GM21786 (cell line): Measurements from ENCODE around the gene CACNA1B.
"Not testable (repeated sequence)": the region's sequence is repeated elsewhere in the genome, so short reads cannot be mapped to it uniquely, and the experiment has no call there.

Experiments used
- ATAC-seq: cut with Tn5 transposase; IDR thresholded peaks from one replicate; pipeline ENCODE4 v1.9.1; 2021; ENCODE audit not compliant: unreplicated experiment

The CACNA1B gene

DNA sequence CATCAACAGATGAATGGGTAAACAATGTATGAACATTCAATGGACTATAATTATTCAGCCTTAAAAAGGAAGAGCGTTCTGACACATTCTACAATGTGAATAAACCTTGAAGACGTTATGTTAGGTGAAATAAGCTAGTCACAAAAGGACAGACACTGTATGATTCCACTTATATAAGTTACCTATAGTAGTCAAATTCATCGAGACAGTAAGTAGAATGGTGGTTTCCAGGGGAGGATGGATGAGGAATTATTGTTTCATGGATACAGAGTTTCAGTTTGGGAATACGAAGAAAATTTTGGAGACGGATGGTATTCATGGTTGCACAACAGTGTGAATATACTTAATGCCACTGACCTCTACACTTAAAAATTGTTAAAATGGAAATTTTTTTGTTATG is 216.4 kb downstream of the CACNA1B start:
- ATAC-seq, result no peak

GRCh38 chr9:138095813-138096518 is 218.4 kb downstream of the CACNA1B start:
- ATAC-seq, result no peak

DNA sequence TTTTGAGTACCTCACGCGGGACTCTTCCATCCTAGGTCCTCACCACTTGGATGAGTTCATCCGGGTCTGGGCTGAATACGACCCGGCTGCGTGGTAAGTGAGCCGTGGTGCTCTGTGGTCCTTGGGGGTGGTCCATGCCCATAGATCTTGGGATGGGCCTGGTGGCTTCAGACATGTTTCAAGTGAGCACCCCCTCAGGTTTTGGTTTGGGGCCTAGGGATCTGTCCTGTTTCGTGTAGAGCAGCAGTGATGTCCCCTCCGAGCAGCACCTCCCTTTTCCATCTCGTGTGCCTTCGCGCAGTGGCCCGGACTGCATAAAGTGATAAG is 218.9 kb downstream of the CACNA1B start:
- no peak for ATAC-seq

DNA sequence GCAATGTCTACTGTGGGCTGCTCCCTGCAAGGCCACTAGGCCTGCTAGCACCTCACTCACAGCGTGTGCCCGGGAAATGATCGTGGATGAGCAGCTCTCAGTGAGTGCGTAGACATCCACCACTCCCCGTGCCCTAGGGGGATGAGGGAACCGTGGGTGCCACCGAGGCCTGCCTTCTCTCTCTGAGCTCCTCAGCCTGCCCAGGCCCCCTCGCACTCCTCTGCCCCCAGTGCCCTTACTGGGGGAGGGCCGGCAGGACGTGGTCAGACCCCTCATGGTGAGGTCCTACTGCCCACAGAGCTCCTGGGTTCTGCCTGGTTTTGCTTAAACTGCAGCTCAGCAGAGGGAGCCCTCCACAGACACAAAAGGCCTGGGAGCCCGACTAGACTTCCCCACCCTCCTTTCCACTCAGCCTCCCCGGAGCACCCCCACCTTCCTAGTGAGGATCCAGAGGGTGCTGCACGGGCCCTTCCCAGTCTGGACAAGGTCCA is 220.0 kb downstream of the CACNA1B start:
- no peak for ATAC-seq

GRCh38 chr9:138098116-138098907 is 220.7 kb downstream of the CACNA1B start:
- ATAC-seq, result no peak

DNA sequence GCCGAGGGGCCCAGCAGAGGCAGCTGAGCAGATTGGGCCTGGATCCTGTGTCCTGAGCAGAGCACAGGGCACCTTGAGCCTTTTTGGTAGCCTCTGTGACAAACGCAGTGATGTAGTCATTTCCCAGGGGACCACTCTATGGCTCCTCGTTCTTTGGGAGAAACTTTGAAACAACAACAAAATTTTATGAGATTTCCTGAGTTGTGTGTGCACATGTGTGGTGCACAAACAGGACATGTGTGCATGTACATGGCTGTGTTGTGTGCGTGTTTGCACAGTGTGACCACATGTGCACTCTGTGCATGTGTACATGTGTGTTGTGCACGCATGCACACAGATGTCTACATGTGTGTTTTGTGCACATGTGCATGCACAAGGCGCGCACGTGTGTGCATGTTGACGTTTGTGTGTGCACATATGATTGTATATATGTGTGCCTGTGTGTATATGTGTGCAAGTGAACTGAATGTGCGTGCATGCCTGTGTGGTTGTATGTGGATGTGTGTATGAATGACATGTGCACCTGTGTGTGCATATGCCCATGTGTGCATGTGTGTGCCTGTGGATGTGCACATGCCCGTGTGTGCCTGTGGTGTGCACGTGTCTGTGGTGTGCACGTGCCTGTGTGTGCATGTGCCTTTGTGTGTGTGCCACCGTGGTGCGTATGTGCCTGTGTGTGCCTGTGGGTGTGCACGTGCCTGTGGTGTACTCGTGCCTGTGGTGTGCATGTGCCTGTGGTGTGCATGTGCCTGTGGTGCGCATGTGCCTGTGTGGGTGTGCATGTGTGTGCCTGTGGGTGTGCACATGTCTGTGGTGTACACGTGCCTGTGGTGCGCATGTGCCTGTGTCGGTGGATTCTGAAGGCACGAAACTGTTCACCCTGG is 221.6 kb downstream of the CACNA1B start:
- no peak for ATAC-seq

DNA sequence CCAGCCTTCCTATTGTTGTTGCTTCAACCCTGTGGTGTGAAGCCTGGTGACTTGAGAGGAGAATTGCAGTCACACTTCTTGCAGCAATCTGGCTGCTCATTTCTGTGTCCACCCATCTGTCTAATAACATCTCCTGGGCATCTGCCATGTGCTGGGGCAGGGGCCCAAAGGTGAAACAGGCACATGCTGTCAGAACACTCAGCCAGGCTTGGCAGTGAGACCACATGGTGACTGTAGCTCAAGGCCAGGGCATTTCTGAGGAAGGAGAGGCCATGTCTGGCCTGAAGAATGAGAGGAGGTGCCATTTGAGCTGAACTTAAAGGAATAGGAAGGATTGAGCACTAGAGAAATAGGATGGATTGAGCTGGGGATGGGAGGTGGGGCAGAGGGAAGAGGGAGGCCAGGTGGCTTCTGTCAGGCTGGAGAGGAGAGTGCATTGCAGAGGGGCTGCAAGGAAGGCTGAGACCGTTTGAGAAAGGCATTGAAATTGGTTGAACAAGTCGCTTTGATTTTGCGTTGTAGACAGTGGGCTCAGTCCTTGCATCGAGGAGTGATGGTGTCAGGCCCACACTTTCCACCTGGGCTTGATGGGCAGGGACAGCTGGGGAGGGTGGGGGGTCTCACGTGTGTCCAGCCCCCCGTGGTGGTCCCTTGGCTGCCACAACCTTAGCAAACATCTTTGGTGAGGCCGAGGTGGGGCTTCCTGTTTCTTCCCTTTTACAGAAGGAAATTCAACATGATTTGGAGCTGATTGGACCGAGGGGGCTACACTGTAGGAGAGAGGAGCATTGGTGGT is 222.4 kb downstream of the CACNA1B start:
- ATAC-seq, result no peak

DNA sequence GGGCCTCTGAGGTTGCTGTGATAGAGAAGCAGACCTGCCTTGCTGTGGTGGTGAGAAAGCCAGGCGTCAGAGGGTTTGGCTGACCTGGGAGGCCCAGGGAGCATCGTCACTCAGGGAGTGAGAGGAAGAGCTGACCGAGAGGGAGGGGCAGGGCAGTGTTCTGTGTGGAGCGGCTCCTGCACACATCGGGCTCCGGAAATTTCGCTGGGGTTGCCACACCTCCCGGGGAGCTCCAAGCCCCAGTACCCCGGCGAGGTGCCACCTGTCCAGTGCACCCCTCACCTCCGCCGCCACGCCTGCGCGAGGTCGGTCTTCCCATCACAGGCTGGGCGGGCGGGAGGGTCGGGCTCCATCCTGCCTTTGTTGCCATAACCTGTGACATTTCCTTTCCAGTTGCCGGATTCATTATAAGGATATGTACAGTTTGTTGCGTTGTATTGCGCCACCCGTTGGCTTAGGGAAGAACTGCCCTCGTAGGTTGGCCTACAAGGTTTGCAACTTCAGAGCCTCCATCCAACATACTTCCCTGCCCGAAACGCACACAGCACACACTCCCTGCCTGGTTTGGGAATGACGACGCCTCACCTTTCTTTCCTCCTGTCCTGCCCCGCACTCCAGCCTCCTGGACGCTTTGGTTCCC is 223.2 kb downstream of the CACNA1B start:
- no peak for ATAC-seq

- no peak for ATAC-seq
Observed at GRCh38 chr9:138101444-138102234, 224.1 kb downstream of the CACNA1B start.

GRCh38 chr9:138102246-138103051 is 224.9 kb downstream of the CACNA1B start:
- ATAC-seq, result no peak

- no peak for ATAC-seq
Observed at GRCh38 chr9:138103111-138103848, 225.7 kb downstream of the CACNA1B start.

- no peak for ATAC-seq
Observed at GRCh38 chr9:138103849-138104206, 226.2 kb downstream of the CACNA1B start.

DNA sequence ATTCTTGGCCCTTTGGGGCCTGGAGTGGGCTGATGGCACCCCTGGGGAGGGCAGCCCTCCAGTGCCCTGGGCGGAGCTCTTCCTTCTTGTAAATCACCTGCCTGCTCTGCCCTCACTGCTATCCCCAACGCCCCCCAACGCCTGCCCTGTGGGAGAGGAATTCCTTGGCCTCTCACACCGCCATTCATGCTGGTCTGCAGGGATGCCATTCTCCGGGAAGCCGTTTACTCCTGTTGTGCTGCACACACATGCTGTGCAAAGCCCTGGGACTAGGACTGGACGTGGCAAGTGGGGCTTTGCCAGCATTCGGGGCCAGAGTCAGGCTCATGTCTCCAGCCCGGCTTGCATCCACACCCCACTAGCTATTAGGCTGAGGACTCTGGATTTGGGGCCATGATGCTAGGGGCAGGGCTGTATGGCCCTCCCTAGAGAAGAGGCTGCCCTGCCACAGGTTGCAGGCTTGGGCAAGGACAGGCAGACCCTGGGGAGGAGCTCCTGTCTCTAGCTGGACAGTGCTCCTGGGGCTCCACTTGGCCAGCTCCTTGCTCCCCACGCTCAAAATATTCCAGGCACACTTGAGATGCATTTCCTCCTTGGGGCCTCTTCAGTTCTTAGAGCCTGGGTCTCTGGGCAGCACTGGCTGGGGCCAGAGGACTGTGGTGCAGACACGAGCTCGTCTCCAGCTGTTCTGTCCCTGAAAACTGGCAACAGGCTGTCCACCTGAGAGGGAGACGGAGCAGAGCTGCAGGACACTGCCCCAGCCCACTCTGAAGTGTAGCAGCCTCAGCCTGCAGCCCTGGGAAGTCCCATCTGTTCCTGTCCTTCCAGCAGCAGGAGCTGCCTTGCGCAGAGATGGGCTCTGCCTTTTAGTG is 226.9 kb downstream of the CACNA1B start:
- no peak for ATAC-seq

- no peak for ATAC-seq
Observed at GRCh38 chr9:138105123-138105415, 227.5 kb downstream of the CACNA1B start.

DNA sequence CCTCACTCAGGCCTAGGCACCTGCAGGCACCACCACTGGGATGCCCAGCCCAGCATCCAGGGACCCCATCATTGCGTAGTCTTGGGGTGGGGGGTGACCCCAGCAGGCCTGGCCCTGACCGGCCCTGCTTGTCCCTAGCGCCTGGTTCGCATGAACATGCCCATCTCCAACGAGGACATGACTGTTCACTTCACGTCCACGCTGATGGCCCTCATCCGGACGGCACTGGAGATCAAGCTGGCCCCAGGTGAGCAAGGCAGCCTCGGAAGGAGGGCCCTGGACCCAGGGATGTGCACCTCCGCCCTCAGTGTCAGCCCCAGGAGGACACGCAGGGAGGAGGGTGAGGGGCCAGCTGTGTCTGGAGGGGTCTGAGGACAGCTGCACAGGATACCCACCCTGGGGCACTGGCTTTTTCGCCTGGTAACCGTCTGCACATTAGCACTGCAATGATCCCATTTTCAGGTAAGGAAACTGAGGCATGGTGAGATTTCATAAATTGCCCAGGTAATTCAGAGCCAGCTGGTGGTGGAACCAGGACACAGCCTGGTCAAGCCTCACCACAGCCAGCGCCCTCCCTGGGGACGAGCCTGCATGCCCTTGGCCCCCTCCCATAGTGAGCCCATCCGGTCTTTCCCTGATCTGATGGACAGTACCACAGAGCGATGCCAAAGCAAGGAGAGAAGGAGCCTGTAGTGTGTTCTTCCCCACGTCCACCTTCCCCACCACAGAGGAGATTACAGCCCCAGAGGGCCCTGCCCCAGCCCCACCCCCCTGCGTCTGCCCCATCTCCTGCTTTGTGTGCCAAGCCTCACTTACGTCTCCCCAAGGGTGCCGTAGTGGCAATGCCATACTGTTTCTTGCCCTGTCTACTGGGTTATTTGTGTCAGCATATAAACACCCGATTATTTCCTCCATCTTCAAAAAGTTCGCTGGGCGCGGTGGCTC is 228.3 kb downstream of the CACNA1B start:
- no peak for ATAC-seq

DNA sequence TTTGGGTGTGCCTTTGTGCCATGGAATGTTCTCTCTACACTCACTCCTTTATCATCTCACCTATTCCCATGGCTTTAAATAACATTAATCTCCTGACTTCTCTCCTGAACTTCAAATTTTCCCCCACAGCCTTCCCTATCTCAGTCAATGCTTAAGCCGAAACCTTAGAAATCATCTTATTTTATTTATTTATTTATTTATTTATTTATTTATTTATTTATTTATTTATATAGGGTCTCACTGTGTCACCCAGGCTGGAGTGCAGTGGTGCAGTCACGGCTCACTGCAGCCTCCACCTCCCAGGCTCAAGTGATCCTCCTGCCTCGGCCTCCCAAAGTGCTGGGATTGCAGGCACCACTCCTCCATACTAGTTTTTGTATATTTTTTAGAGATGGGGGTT is 229.5 kb downstream of the CACNA1B start:
- not testable (repeated sequence) for ATAC-seq
